SU-DHL-6 (cell line): ENCODE data around the gene HDGFL3.

Experiments used
- H2AFZ ChIP-seq: fragments of 200-600 bp; sonication (generic); 2 replicates; pipeline ENCODE4 v1.6.1; 2014; ENCODE audit warnings: low read depth, mild to moderate bottlenecking, moderate library complexity, mixed read lengths, antibody characterized with exemption, low read length; ENCODE audit not compliant: severe bottlenecking
- H3F3A ChIP-seq: fragments of 200-600 bp; shearing (Covaris generic); 2 replicates; pipeline ENCODE4 v1.6.0; 2016; ENCODE audit warnings: antibody characterized with exemption, mild to moderate bottlenecking; ENCODE audit not compliant: insufficient read depth
- H3K27ac ChIP-seq: fragments of 200-600 bp; sonication (generic); 2 replicates; pipeline ENCODE4 v1.5.1; 2016; ENCODE audit warnings: low read depth, mild to moderate bottlenecking, low read length, moderate library complexity, mixed read lengths
- H3K27me3 ChIP-seq: fragments of 200-600 bp; sonication (generic), shearing (Covaris generic); 2 replicates; pipeline ENCODE4 v1.6.0; 2014; ENCODE audit warnings: mild to moderate bottlenecking, low read length
- H3K36me3 ChIP-seq: fragments of 200-600 bp; sonication (generic); 2 replicates; pipeline ENCODE4 v1.6.1; 2014; ENCODE audit warnings: mild to moderate bottlenecking, low read length, mixed read lengths
- H3K4me2 ChIP-seq: fragments of 300-600, 200-600 bp; shearing (Covaris generic), sonication (generic); 2 replicates; pipeline ENCODE4 v1.6.0; 2014; ENCODE audit warnings: low read length, low read depth, mild to moderate bottlenecking; ENCODE audit not compliant: poor library complexity, severe bottlenecking
- H3K4me3 ChIP-seq: fragments of 200-600 bp; sonication (generic); 2 replicates; pipeline ENCODE4 v1.5.1; 2014; ENCODE audit warnings: antibody characterized with exemption, low read length, mild to moderate bottlenecking, mixed read lengths; ENCODE audit not compliant: insufficient read depth, poor library complexity, severe bottlenecking
- H3K79me2 ChIP-seq: fragments of 200-600 bp; sonication (generic); 2 replicates; pipeline ENCODE4 v1.6.1; 2014; ENCODE audit warnings: mild to moderate bottlenecking, low read length, moderate library complexity; ENCODE audit not compliant: insufficient read depth
- H3K9ac ChIP-seq: fragments of 200-600 bp; sonication (generic); 2 replicates; pipeline ENCODE4 v1.7.0; 2014; ENCODE audit warnings: mild to moderate bottlenecking, low read length
- H3K9me2 ChIP-seq: fragments of 200-600 bp; sonication (generic); replicated peaks from 2 replicates; pipeline ENCODE4 v1.6.1; 2014; ENCODE audit warnings: low read length; ENCODE audit not compliant: insufficient read depth
- H3K9me3 ChIP-seq: fragments of 200-600 bp; sonication (generic); 2 replicates; pipeline ENCODE4 v1.6.1; 2014; ENCODE audit warnings: low read length, mixed read lengths; ENCODE audit not compliant: insufficient read depth
- H4K20me1 ChIP-seq: fragments of 200-600 bp; sonication (generic); 2 replicates; pipeline ENCODE4 v1.6.1; 2014; ENCODE audit warnings: low read depth, mild to moderate bottlenecking, antibody characterized with exemption, low read length, moderate library complexity, mixed read lengths
- EZH2phosphoT487 ChIP-seq: fragments of 200-600 bp; sonication (generic), shearing (Covaris generic); conservative IDR thresholded peaks from 2 replicates; pipeline ENCODE4 v1.6.1; 2018; ENCODE audit warnings: mild to moderate bottlenecking, antibody characterized with exemption, low read length, moderate library complexity, mixed read lengths
- TF ChIP-seq, protein P1 (sequence below): fragments of 200-600 bp; sonication (generic); IDR thresholded peaks from one replicate; pipeline ENCODE4 v1.5.1; 2017; ENCODE audit warnings: antibody characterized with exemption, mild to moderate bottlenecking, low read length, moderate library complexity; ENCODE audit not compliant: insufficient read depth, poor library complexity, severe bottlenecking

Gene HDGFL3

DNA sequence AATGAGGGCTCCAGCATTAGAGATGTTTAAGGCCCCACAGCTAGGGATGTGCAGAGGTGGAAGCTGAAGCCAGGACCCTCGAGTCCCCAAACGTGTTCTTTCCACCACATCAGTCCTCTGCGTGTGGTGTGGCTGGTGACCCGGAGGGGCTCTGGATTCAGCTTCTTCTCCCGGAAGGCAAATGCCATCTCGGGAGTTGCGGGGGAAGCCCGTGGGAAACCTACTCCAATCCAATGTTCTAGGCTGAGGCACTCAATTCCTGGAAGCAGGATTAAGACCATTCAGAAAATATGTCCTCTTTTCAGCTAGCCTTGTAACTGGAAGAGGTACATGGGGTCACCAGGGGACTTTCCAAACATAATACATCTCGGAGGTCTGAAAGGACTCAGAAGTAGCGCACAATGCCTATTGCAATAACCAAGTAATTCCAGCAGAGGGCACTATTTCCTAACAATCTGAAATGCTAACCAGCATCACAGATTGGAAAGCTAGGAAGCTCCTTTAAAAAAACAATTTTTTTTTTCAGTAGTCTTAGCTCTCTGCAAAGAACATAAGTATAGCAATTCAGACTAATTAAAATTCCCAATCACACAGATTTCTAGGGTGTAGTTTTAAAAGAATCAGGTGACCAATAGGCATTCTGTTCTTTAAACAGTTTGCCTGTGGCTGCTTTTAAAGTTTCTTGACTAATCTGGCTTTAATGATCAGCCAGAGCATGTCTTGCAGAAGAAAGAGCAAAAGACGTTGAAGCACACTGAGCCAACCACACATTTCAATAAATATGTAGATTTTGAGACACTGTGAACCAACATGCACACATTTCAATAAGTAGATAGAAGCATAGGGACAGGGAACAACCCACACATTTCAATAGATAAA is 40.8 kb upstream of the HDGFL3 start:
- no peak overlapping the region for H3K9ac ChIP-seq
- no peaks in the 10 kb centered on the region for H3K27me3 ChIP-seq
- no peaks in the 10 kb centered on the region for H3K36me3 ChIP-seq
- H3K9me2 ChIP-seq: no peaks in the 10 kb centered on the region
- H3K79me2 ChIP-seq: no peaks in the 10 kb centered on the region
- H4K20me1 ChIP-seq: no peaks in the 10 kb centered on the region
- H2AFZ ChIP-seq: no peak overlapping the region
- no peak for TF ChIP-seq EZH2phosphoT487
- TF ChIP-seq, protein P1, sequence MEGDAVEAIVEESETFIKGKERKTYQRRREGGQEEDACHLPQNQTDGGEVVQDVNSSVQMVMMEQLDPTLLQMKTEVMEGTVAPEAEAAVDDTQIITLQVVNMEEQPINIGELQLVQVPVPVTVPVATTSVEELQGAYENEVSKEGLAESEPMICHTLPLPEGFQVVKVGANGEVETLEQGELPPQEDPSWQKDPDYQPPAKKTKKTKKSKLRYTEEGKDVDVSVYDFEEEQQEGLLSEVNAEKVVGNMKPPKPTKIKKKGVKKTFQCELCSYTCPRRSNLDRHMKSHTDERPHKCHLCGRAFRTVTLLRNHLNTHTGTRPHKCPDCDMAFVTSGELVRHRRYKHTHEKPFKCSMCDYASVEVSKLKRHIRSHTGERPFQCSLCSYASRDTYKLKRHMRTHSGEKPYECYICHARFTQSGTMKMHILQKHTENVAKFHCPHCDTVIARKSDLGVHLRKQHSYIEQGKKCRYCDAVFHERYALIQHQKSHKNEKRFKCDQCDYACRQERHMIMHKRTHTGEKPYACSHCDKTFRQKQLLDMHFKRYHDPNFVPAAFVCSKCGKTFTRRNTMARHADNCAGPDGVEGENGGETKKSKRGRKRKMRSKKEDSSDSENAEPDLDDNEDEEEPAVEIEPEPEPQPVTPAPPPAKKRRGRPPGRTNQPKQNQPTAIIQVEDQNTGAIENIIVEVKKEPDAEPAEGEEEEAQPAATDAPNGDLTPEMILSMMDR: peak; percentile 55
- H3K9me3 ChIP-seq: no peaks in the 10 kb centered on the region
- H3K4me3 ChIP-seq: no peak overlapping the region
- H3F3A ChIP-seq: no peaks in the 10 kb centered on the region
- H3K27ac ChIP-seq: no peak overlapping the region
- no peak overlapping the region for H3K4me2 ChIP-seq

DNA sequence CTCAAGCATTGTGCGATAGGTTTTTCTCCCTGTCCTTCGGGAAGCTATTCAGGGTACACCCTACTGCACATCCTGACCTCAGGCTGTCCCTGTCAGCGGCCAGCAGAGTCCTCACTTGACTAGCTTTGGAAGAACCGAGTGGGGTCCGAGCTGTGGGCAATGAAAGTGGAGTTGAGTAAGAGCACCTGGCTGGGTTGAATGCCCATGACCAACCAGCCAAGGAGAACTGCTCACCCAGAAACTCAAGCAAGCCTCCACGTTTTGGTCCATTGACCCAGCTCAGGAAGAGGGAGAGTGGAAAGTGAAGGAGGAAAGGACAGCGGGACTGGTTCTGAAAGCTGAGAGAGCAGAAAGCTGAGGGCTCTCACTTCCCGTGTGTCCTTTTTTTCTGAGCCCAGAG is 36.0 kb upstream of the HDGFL3 start:
- H4K20me1 ChIP-seq: no peaks in the 10 kb centered on the region
- no peaks in the 10 kb centered on the region for H3K79me2 ChIP-seq
- no peak overlapping the region for H2AFZ ChIP-seq
- H3K9me2 ChIP-seq: no peaks in the 10 kb centered on the region
- H3K4me2 ChIP-seq: no peak overlapping the region
- H3F3A ChIP-seq: no peaks in the 10 kb centered on the region
- no peak overlapping the region for H3K27ac ChIP-seq
- H3K4me3 ChIP-seq: no peak overlapping the region
- no peaks in the 10 kb centered on the region for H3K27me3 ChIP-seq
- no peaks in the 10 kb centered on the region for H3K9me3 ChIP-seq
- TF ChIP-seq EZH2phosphoT487: no peak
- TF ChIP-seq, protein P1: no peak
- no peak overlapping the region for H3K9ac ChIP-seq
- H3K36me3 ChIP-seq: no peaks in the 10 kb centered on the region

DNA sequence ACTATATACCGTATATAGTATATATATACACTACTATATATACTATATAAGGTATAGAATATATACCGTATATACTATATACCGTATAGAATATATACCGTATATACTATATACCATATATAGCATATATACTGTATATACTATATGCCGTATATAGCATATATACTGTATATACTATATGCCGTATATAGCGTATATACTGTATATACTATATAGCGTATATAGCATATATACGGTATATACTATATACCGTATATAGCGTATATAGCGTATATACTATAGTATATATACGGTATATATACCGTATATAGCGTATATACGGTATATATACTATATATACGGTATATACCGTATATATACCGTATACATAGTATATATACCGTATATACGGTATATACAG is 22.6 kb upstream of the HDGFL3 start:
- Histone ChIP-seq H3K4me3 (no peak overlapping the region), H3K4me2 (no peak overlapping the region), H3K27ac (no peak overlapping the region), H2AFZ (no peak overlapping the region), H3F3A (no peaks in the 10 kb centered on the region), H3K27me3 (no peaks in the 10 kb centered on the region), H3K9ac (no peak overlapping the region), H3K36me3 (no peaks in the 10 kb centered on the region), H3K9me3 (no peaks in the 10 kb centered on the region), H3K79me2 (no peaks in the 10 kb centered on the region), H3K9me2 (no peaks in the 10 kb centered on the region), H4K20me1 (no peaks in the 10 kb centered on the region)
- TF ChIP-seq, protein P1: no peak
